Right cardiac atrium (tissue), 5 donors: Measurements from ENCODE around the gene C20orf173. TPM values are rescaled to one million over a fixed set of nuclear protein-coding genes. Genes with fewer than 3 reads are reported as not detected.
"Not testable (repeated sequence)": the region's sequence is repeated elsewhere in the genome, so short reads cannot be mapped to it uniquely, and the experiment has no call there.

ENCODE experiments used
- ATAC-seq, 2 donors: fragments of 200-7000 bp; cut with Tn5 transposase; one replicate each; pipeline versions ENCODE4 v1.8.0 to v1.9.1; 2020; ENCODE audit warnings: moderate library complexity in 2 of 2, mild to moderate bottlenecking in 1 of 2
- DNase-seq, 3 donors: peaks; one replicate each; pipeline ENCODE4 v3.0.0-alpha.2; 2020
- H3K27ac ChIP-seq: one replicate; pipeline ENCODE4 v1.5.1; 2013; ENCODE audit warnings: mild to moderate bottlenecking, low read length, control low read depth, moderate library complexity
- H3K27me3 ChIP-seq: one replicate; pipeline ENCODE4 v1.6.1; 2013; ENCODE audit not compliant: control insufficient read depth, insufficient read depth
- H3K4me1 ChIP-seq: one replicate; pipeline ENCODE4 v1.6.1; 2013; ENCODE audit warnings: low read length; ENCODE audit not compliant: control insufficient read depth, insufficient read depth
- H3K4me3 ChIP-seq: one replicate; pipeline ENCODE4 v1.5.1; 2013; ENCODE audit warnings: low read length, control low read depth
- H3K9me3 ChIP-seq: one replicate; pipeline ENCODE4 v1.6.1; 2013; ENCODE audit warnings: low read length; ENCODE audit not compliant: control insufficient read depth
- WGBS: extraction: QIAGEN DNeasy Blood & Tissue Kit; methylation state at CpG from one replicate; pipeline ENCODE4 v1.1.7; 2013; 5-methylcytosine and 5-hydroxymethylcytosine counted together
- intact Hi-C, 4 donors: fragments of 100-400 bp; cut with DNase I; formaldehyde crosslinking; loops; one replicate each; pipeline versions ENCODE4 v1.11.0 to v1.14.0; 2022 to 2023
- polyA plus RNA-seq: library from polyadenylated mRNA; stranded (reverse); fragments of 200-250 nt; gene quantifications from one replicate; pipeline ENCODE4 v1.2.3, GENCODE V29; 2013
- total RNA-seq, 4 donors: library from RNA; stranded (reverse); fragmentation: NEBNext Ultra II Directional; extraction: Animal tissue kit (Norgen Biotek cat#: 25700); gene quantifications; one replicate each; pipeline ENCODE4 v1.2.1, GENCODE V29; 2021
- donor health status: healthy with polysubstance abuse.
- donor health status: DM: no; HTN: yes; CAD: no.
- donor health status: DM: no; HTN: no; CAD: no.
- donor health status: DM: no; HTN: yes; CAD: no; lungs with severe emphysema.
- donor health status: DM: yes; HTN: yes; CAD: no.

The C20orf173 gene
- total and polyA plus RNA-seq, 5 donors = not detected

DNA sequence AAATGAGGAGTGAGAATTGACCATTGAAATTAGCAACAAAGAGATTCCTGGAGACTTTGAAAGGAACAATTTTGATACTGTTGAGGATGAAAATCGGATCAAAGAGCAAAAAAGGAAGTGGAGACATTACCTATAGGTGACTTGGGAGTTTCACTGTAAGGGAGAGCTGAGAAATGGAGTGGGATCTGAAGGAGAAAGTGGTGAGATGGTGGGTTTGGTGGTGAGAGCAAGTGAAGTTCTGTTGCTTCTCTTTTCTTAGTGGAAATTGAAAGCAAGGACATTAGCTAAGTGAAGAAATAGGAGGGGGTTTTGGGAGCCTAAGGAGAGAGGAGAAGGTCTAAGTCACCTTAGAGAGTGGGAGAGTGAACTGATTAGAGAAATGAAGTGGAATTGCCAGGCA is 16.7 kb upstream of the C20orf173 start:
- WGBS = 94% methylated on average over 1 of the region's 1 CpG
- DNase-seq (no peak), ATAC-seq (no peak)
- Histone ChIP-seq H3K27ac (no peak overlapping the region), H3K9me3 (no peaks in the 10 kb centered on the region), H3K27me3 (no peaks in the 10 kb centered on the region), H3K4me3 (no peak overlapping the region), H3K4me1 (peaks cover 7% of the 10 kb centered on the region)
- intact Hi-C loops = no loop called here

DNA sequence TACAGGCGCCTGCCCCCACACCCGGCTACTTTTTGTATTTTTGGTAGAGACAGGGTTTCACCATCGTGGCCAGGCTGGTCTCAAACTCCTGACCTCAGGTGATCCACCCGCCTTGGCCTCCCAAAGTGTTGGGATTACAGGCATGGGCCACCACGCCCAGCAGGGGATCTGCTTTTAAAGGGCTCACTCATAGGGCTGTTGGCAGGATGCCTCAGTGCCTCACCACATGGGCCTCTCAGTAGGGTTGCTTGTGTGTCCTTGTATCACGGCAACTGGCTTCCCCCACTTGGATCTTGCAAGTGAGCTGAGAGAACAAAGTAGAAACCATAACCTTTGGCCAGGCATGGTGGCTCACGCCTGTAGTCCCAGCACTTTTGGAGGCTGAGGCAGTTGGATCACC is 15.5 kb upstream of the C20orf173 start:
- H3K27me3 ChIP-seq, H3K27ac ChIP-seq, H3K4me1 ChIP-seq, ATAC-seq, DNase-seq, H3K4me3 ChIP-seq, H3K9me3 ChIP-seq, intact Hi-C loops: not testable (repeated sequence)
- 95% methylated on average over 7 of the region's 7 CpGs for WGBS

DNA sequence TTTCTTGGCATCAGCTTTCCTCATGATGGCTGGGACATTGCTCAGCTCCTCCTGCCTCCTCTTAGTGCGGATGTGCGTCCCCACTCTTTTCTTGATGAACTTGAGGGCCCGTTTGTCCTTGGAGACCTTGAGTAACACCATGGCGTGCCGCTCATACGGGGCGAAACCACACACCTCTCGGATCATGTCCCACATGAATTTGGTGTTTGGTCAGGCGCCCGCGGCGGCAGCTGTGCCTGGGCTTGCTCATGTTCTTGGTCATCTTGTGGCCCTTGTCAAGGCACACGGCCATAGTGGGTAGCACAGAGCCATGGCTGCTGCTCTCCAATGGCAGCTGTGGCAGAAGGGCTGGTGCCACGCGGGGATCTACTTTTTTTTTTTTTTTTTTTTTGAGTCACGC is 15.0 kb upstream of the C20orf173 start:
- H3K27me3 ChIP-seq = no peaks in the 10 kb centered on the region
- no peaks in the 10 kb centered on the region for H3K9me3 ChIP-seq
- H3K4me3 ChIP-seq = no peak overlapping the region
- intact Hi-C loops = no loop called here
- peaks cover 8% of the 10 kb centered on the region for H3K4me1 ChIP-seq
- H3K27ac ChIP-seq = no peak overlapping the region
- no peak for DNase-seq
- 95% methylated on average over 16 of the region's 16 CpGs for WGBS
- no peak for ATAC-seq

DNA sequence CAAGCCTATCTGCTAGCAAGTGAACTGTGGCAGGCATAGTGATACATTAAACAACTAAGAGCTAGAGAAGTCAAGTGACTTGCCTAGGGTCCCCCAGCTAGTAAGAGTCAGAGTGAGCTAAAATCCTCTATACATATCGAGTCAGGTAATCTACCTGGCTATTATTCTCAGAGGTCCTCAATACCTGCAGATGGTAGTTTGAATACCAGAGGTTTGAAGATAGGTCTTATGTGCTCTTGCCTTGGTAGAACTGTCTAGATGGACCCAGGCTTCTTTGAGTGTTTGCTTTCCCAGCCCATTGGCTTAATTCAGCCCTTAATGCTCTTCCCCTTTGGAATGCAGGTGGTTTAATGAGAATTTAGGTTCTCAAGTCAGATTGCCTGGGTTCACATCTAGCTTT is 13.5 kb upstream of the C20orf173 start:
- ATAC-seq = no peak
- H3K4me3 ChIP-seq = no peak overlapping the region
- WGBS = 94% methylated on average over 1 of the region's 1 CpG

DNA sequence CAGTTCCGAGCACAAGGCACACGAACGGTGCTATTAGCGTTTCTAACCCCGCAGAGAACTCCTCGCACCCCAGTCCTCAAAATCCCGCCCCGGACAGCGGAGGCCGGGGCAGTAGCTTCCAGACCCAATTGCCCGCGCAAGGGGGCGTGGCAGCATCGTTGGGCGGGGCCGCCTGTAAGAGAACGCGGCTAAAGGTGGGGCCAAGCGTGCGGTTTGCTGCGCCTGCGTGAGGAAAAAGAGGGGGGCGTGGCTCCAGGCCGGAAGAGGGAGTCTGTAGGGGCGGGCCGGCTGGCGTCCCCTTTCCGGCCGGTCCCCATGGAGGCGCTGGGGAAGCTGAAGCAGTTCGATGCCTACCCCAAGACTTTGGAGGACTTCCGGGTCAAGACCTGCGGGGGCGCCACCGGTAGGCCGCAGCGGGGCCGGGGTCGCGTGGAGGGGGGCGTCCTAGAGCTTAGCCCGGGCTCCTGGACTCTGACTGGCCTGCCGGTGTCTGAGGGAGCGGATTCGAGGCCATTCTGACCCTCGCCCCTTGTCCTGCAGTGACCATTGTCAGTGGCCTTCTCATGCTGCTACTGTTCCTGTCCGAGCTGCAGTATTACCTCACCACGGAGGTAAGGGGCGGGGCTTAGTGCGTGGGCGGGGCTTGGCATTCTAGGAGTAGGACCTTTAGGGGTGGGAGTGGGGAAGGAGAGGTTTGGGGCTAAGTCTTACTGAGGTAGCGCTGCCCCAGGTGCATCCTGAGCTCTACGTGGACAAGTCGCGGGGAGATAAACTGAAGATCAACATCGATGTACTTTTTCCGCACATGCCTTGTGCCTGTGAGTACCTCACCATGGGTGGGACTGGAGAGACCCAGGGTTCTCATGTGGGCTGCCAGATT is 12.6 kb upstream of the C20orf173 start, which contains the start of gene ERGIC3:
Gene ERGIC3 (plus strand): TSS at position 296 of the 880 bp plus-strand sequence. CDS start 20 bp downstream, at position 316.
- Histone ChIP-seq H3K27ac (peak within 1 kb of the TSS; percentile 7), H3K27me3 (no peaks in the 10 kb centered on the region), H3K4me3 (peak within 1 kb of the TSS; percentile 79), H3K4me1 (peaks cover 8% of the 10 kb centered on the region), H3K9me3 (no peaks in the 10 kb centered on the region)
- 4% methylated on average over 57 of the region's 57 CpGs for WGBS
- intact Hi-C loops = no loop called here
- ATAC-seq (peak; percentile 99), DNase-seq (peak; percentile 98 to 99 (median 99))

More for the DNA sequence above, 13.5 kb upstream of the C20orf173 start:
- H3K27me3 ChIP-seq = no peaks in the 10 kb centered on the region
- no peak overlapping the region for H3K27ac ChIP-seq
- no peak for DNase-seq
- no peaks in the 10 kb centered on the region for H3K9me3 ChIP-seq
- H3K4me1 ChIP-seq = peaks cover 8% of the 10 kb centered on the region
- intact Hi-C loops = no loop called here

DNA sequence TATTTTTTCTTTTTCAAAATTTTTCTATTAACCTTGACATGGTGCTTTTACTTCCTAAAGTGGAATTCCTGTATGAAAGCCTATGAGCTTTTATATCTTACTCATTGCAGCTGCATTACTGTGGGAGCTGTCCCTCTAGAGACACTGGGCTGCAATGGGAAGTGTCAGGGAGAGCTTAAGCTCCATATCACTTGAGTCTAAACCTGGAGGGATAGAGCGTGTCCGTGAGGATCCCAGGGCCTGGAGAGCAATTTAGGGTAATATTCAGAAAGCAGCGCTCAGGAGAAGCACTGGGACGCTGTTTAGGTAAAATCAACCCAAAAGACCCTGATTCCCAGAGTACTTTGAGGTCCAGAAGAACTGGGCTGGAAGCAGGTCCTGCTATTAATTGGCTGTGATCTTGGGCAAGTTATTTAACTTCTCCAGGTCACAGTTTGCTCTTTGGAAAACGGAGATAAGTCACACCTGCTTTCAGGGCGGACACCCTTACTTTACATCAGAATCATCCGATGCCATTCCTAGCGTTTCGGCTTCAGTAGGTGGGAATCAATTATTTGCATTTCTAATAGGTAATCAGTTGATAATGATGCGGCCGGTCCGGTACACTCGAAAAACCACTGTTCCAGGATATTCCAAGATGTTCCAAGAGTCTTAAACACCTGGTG is 11.8 kb upstream of the C20orf173 start:
- H3K9me3 ChIP-seq = no peaks in the 10 kb centered on the region
- ATAC-seq (no peak), DNase-seq (no peak)
- H3K27ac ChIP-seq = no peak overlapping the region
- intact Hi-C loops = no loop called here
- 25% methylated on average over 13 of the region's 13 CpGs for WGBS
- no peaks in the 10 kb centered on the region for H3K27me3 ChIP-seq
- peak overlapping the region; percentile 79 for H3K4me3 ChIP-seq
- peaks cover 8% of the 10 kb centered on the region for H3K4me1 ChIP-seq

DNA sequence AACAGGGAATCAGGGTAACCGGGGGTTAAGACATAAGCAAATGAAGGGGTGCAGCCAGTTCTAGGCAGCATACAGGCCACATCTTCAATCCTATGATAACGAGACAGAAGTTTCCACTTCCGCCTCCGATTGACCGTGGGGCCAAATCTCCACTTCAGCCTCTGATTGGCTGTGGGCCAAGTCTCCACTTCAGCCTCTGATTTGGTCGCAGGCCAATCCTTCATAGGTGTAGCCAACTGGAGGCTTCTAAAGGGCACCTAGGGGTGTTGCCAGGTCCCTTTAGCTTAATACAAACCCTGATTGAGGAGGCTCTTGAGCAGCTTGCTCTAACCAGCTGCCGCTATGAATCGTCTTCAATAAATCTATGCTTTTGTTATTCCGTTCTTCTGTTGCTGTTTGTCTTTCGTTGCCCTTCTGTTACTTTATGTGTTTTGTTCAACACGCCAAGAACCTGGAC is 10.3 kb upstream of the C20orf173 start:
- Histone ChIP-seq H3K27me3 (no peaks in the 10 kb centered on the region), H3K4me1 (peaks cover 8% of the 10 kb centered on the region), H3K9me3 (no peaks in the 10 kb centered on the region), H3K27ac (no peak overlapping the region), H3K4me3 (no peak overlapping the region)
- 45% methylated on average over 11 of the region's 11 CpGs for whole genome bisulfite sequencing
- intact Hi-C loops = no loop called here
- no peak for ATAC-seq
- DNase-seq = peak in 1 of 3 donors; percentile 45

DNA sequence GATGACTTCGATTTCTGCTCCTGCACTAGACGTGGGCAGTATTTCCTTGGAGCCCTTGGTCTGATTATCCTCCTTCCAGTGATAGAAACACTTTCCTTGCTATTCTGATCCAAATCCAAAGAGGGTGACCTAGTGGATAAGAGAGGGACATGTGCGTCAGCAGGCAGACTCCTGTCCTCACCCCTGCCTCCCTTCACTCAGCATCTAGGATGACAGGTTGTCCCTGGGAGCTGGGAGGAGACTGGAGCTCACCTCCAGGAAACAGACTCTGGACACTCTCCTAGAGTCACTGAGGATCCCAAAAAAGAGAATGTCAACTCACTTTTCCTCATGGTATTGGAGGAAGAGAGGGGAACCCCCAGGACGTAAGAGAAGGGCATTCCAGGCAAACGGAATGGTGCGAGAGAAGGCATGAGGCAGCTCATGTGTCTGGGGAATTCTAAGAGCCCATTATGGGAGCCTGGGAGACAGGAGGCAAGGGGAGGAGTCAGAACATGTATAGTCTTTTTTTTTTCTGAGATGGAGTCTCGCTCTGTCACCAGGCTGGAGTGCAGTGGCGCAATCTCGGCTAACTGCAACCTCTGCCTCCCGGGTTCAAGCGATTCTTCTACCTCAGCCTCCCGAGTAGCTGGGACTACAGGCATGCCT is 2.2 kb downstream of the C20orf173 start:
- Histone ChIP-seq H3K27ac (no peak overlapping the region), H3K9me3 (no peaks in the 10 kb centered on the region), H3K4me1 (no peaks in the 10 kb centered on the region), H3K27me3 (no peaks in the 10 kb centered on the region), H3K4me3 (no peak overlapping the region)
- intact Hi-C loops = no loop called here
- DNase-seq = no peak
- WGBS = 73% methylated on average over 12 of the region's 12 CpGs
- ATAC-seq = no peak

DNA sequence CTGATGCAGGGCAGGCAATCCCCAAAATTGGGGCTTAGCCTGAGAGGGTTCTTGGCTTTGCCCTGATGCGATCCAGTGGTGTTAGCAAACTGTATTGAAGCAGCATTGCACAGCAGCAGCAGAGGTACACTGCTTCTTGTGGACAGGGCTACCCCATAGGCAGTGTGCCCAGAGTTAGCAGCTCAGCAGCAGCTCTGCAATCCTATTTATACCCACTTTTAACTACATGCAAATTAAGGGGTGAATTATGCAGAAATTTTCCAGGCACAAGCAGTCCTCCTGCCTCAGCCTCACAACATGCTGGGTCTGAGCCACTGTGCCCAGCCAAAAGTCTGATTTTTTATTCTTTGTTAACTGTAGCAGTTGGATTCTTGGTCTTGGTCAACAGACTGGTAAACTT is 3.8 kb downstream of the C20orf173 start:
- WGBS = 94% methylated on average over 1 of the region's 1 CpG
- no peaks in the 10 kb centered on the region for H3K9me3 ChIP-seq
- no peaks in the 10 kb centered on the region for H3K4me1 ChIP-seq
- no peaks in the 10 kb centered on the region for H3K27me3 ChIP-seq
- no peak overlapping the region for H3K4me3 ChIP-seq
- no peak for DNase-seq
- no peak for ATAC-seq
- intact Hi-C loops = no loop called here
- no peak overlapping the region for H3K27ac ChIP-seq

DNA sequence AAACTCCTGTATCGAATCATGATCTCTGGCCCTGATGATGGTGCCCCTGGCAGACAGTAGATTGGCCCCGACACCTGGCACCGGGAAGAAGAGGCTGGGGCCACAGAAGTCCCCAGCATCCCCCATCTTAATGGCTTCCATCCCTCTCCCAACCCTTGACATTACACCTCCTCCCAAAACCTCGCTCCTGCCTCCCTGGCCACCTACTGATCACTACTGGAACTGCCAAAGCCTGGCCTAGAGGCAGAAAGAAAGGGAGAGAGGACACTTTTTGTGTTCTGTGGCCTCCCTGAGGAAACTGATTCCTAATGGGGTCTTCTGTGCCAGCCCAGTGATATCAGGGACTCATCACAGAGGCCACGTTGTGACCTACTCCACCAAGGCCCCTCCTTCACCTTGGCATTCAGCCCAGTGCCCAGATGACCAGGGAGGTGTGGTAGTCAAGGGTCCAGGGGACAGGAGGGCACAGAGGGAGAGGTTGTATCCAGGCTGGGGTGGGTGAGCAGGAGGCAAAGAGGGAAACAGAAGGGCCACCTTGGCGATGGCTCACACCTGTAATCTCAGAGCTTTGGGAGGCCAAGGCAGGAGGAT is 6.1 kb downstream of the C20orf173 start:
- WGBS = 70% methylated on average over 6 of the region's 6 CpGs
- Histone ChIP-seq H3K4me3 (no peak overlapping the region), H3K4me1 (no peaks in the 10 kb centered on the region), H3K9me3 (no peaks in the 10 kb centered on the region), H3K27ac (no peak overlapping the region), H3K27me3 (no peaks in the 10 kb centered on the region)
- DNase-seq = peak in 1 of 3 donors; percentile 54
- peak in 1 of 2 donors; percentile 39 for ATAC-seq
- intact Hi-C loops = no loop called here
